Urinary bladder (tissue), 4 donors: Measurements from ENCODE around the gene PDIK1L. TPM values are rescaled to one million over a fixed set of nuclear protein-coding genes. Genes with fewer than 3 reads are reported as not detected.

Experiments used
- DNase-seq: peaks from one replicate; pipeline ENCODE4 v3.0.0-alpha.2; 2015; ENCODE audit errors: extremely low spot score
- H3K27ac ChIP-seq: one replicate; pipeline ENCODE4 v1.5.1; 2013; ENCODE audit warnings: low read depth, mild to moderate bottlenecking, moderate library complexity
- H3K36me3 ChIP-seq: one replicate; pipeline ENCODE4 v1.6.1; 2013; ENCODE audit warnings: mild to moderate bottlenecking, moderate library complexity; ENCODE audit not compliant: insufficient read depth
- H3K4me1 ChIP-seq: one replicate; pipeline ENCODE4 v1.6.1; 2013; ENCODE audit warnings: mild to moderate bottlenecking, moderate library complexity; ENCODE audit not compliant: insufficient read depth
- H3K4me3 ChIP-seq: one replicate; pipeline ENCODE4 v1.5.1; 2013; ENCODE audit warnings: low read depth, low read length
- WGBS: extraction: QIAGEN DNeasy Blood & Tissue Kit; methylation state at CpG from one replicate; pipeline ENCODE4 v1.1.7; 2013; 5-methylcytosine and 5-hydroxymethylcytosine counted together
- polyA plus RNA-seq: library from polyadenylated mRNA; stranded (reverse); fragments of 200-250 nt; gene quantifications from one replicate; pipeline ENCODE4 v1.2.3, GENCODE V29; 2013
- total RNA-seq: library from RNA; depleted of rRNA; stranded (reverse); fragments of >200 nt; gene quantifications from one replicate; pipeline ENCODE4 v1.2.3, GENCODE V29; 2014
- donor health status: healthy with polysubstance abuse.
- donor health status: healthy.

The PDIK1L gene
- total and polyA plus RNA-seq, 2 donors, result 4.4 to 18.6 TPM

GRCh38 chr1:26121854-26122773, 10.5 kb downstream of the PDIK1L start:
- no peak overlapping the region for H3K4me3 ChIP-seq
- no peak overlapping the region for H3K27ac ChIP-seq
- DNase-seq, result no peak
- H3K36me3 ChIP-seq, result peaks cover 2% of the 10 kb centered on the region
- no peaks in the 10 kb centered on the region for H3K4me1 ChIP-seq
- WGBS, result 53% methylated on average over 8 of the region's 8 CpGs

GRCh38 chr1:26122988-26123973, 11.7 kb downstream of the PDIK1L start:
- Histone ChIP-seq H3K4me3 (no peak overlapping the region), H3K4me1 (no peaks in the 10 kb centered on the region), H3K27ac (peak overlapping the region; percentile 23), H3K36me3 (peaks cover 2% of the 10 kb centered on the region)
- no peak for DNase-seq
- 83% methylated on average over 7 of the region's 7 CpGs for WGBS

- 86% methylated on average over 4 of the region's 4 CpGs for WGBS
- Histone ChIP-seq H3K4me3 (no peak overlapping the region), H3K27ac (no peak overlapping the region), H3K36me3 (peaks cover 2% of the 10 kb centered on the region), H3K4me1 (no peaks in the 10 kb centered on the region)
- no peak for DNase-seq
Observed at GRCh38 chr1:26124418-26125331, 13.1 kb downstream of the PDIK1L start.

GRCh38 chr1:26125382-26125781, 13.8 kb downstream of the PDIK1L start:
- Histone ChIP-seq H3K4me1 (no peaks in the 10 kb centered on the region), H3K4me3 (no peak overlapping the region), H3K27ac (no peak overlapping the region), H3K36me3 (peaks cover 2% of the 10 kb centered on the region)
- no peak for DNase-seq

GRCh38 chr1:26125946-26126320, 14.3 kb downstream of the PDIK1L start:
- no peaks in the 10 kb centered on the region for H3K4me1 ChIP-seq
- peak overlapping the region; percentile 50 for H3K27ac ChIP-seq
- 74% methylated on average over 1 of the region's 1 CpG for WGBS
- H3K4me3 ChIP-seq, result no peak overlapping the region
- H3K36me3 ChIP-seq, result peaks cover 2% of the 10 kb centered on the region
- no peak for DNase-seq

GRCh38 chr1:26126321-26127084, 14.9 kb downstream of the PDIK1L start:
- peak overlapping the region; percentile 50 for H3K27ac ChIP-seq
- DNase-seq, result peak; percentile 52

GRCh38 chr1:26127235-26128163, 15.9 kb downstream of the PDIK1L start:
- no peak for DNase-seq
- no peak overlapping the region for H3K4me3 ChIP-seq
- H3K36me3 ChIP-seq, result no peaks in the 10 kb centered on the region
- no peaks in the 10 kb centered on the region for H3K4me1 ChIP-seq
- 41% methylated on average over 13 of the region's 13 CpGs for WGBS
- H3K27ac ChIP-seq, result peak overlapping the region; percentile 32

More at GRCh38 chr1:26126321-26127084, 14.9 kb downstream of the PDIK1L start:
- Histone ChIP-seq H3K4me3 (no peak overlapping the region), H3K36me3 (peaks cover 2% of the 10 kb centered on the region), H3K4me1 (no peaks in the 10 kb centered on the region)
- WGBS, result 67% methylated on average over 9 of the region's 9 CpGs

- H3K27ac ChIP-seq, result no peak overlapping the region
- no peaks in the 10 kb centered on the region for H3K36me3 ChIP-seq
- DNase-seq, result no peak
- 90% methylated on average over 4 of the region's 4 CpGs for WGBS
- no peaks in the 10 kb centered on the region for H3K4me1 ChIP-seq
- H3K4me3 ChIP-seq, result no peak overlapping the region
Observed at GRCh38 chr1:26129778-26130177, 18.2 kb downstream of the PDIK1L start.

GRCh38 chr1:26130695-26131094, 19.1 kb downstream of the PDIK1L start:
- Histone ChIP-seq H3K4me3 (no peak overlapping the region), H3K36me3 (no peaks in the 10 kb centered on the region), H3K4me1 (no peaks in the 10 kb centered on the region), H3K27ac (no peak overlapping the region)
- DNase-seq, result no peak
- WGBS, result 53% methylated on average over 1 of the region's 1 CpG

GRCh38 chr1:26132128-26132833, 20.7 kb downstream of the PDIK1L start:
- DNase-seq, result no peak
- no peak overlapping the region for H3K4me3 ChIP-seq
- 73% methylated on average over 5 of the region's 5 CpGs for WGBS
- no peaks in the 10 kb centered on the region for H3K4me1 ChIP-seq
- H3K27ac ChIP-seq, result no peak overlapping the region
- H3K36me3 ChIP-seq, result no peaks in the 10 kb centered on the region

- Histone ChIP-seq H3K4me3 (no peak overlapping the region), H3K4me1 (no peaks in the 10 kb centered on the region), H3K36me3 (no peaks in the 10 kb centered on the region), H3K27ac (no peak overlapping the region)
- DNase-seq, result no peak
- 96% methylated on average over 2 of the region's 2 CpGs for WGBS
Observed at GRCh38 chr1:26132834-26133167, 21.2 kb downstream of the PDIK1L start.
